ENCODE measurements around the gene HAGHL. TPM values are rescaled to one million over a fixed set of nuclear protein-coding genes. Genes with fewer than 3 reads are reported as not detected.

HAGHL gene
- total RNA-seq, 1 experiment from 2014 or later = 25.3 TPM

DNA sequence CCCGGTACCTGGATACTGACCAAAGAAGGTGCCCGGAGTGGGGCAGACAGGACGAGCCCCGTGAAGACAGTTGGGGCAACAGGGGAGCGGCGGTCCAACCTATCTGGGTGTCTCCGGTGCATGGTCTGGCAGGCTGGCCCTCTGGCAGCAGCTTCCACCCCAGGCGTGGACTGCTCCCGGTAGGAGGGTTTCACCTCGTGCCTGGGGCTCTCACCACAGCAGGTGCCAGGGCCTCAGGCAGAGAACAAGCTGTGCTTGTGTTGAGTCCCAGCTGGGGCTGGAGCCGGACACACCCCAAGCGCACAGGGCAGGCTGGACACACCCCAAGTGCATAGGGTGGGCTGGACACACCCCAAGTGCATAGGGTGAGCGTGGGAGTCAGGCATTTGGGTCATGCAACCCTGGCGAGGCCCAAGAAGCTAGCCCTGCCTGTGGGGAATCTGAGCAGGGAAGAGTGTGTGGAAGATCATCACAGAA, 19.8 kb upstream of the HAGHL start:
- no peak for DNase-seq (ENCODE audit: low spot score)

DNA sequence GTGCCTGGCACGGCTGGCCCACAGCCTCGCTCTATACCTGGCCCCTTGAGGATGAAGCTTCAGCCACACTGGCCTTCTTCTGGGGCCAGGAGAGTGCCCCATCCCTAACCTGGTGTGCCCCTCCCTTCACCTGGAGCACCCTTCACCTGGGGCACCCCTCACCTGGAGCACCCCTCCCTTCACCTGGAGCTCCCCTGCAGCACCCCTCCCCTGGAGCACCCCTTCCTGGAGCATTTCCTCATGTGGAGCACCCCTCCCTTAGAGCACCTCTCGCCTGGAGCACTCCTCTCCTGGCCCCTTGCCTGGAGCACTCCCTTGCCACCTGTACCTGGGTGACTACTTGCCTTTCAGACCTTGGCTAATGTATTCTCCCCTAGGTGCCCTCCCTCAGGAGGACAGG, 18.9 kb upstream of the HAGHL start:
- no peak for DNase-seq (ENCODE audit: low spot score)

DNA sequence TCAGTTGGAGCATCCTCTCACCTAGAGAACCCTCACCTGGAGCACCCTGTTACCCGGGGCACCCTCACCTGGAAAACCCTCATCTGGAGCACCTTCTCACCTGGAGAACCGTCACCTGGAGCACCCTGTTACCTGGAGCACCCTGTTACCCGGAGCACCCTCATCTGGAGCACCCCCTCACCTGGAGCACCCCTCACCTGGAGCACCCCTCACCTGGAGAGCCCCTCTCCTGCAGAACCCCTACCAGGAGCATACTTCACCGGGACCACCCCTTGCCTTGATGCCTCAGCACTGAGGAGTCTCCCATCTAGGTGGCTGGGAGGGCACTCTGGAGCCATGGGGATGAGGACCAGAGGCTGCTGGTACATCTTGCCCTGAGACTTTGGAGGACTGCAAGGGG, 17.9 kb upstream of the HAGHL start:
- DNase-seq (ENCODE audit: low spot score) = no peak

DNA sequence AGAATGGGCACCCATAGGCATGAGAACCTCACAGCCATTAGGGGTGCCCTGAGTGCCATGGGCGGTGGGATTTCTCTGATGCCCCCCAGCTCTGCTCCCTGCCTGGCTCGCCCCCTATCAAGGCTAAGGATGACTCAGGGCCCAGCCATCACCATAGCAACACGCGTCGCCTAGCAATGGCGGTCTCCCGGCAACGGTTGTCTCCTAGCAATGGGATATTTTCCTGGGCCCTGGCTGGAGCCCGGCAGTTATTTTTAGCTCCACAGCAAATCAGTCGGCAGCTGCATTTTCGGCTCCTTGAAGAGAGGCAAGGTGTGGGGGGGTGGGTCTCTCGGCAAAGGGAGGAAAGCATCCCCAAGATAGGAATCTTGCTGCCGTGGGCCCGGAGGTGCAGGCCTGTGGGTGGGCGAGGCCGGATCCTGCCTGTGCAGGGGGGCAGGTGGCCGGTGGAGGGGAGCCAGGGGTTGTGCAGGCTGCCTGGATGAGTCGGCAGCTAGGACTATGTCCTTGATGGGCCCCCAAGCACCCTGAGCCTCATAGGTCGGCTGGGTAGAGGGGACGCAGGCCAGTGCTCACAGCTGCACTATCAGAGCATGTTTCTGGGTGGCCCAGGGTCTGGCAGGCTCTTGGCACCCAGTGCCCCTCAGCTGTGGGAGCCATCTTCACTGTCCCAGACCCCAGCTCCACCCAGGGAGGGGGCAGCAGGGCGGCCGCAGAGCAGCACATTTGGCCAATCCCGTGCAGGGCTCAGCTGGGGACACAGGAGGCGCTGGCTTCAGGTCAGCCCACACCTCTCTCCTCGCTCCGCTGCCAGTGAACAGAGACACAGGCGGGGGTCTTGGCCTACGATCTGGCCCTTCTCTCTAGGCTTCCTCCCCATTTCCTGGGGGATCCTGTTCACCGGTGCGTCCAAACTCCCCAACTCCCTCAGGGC, 17.1 kb upstream of the HAGHL start:
- DNase-seq (ENCODE audit: low spot score) = peak; percentile 92

DNA sequence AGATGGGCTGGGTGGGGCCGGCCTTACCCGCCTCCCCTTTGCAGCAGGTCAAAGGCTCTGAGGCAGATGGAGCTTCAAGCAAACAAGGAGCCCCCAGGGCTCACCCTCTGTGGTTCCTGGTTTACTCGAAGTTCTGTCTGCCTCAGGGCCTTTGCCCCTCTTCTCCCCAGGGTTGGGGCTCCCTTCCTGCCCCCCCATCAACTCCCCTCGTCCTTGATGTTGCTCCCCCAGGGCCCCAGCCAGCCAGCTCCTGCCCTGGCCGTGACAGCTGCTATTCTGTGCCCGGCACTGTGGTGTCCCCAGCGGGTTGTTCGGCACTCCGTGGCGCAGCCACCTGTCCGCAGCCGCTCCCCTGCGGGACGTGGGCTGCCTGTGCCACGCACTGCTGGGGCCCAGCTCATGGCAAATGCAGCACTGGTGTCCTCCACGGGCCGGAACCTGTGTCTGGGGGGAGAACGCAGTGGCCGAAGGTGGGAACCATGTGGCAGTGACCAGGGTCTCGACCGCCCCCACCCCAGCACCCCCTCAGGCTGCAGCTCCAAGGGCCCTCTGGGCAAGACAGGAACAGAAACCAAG, 16.3 kb upstream of the HAGHL start:
- DNase-seq (ENCODE audit: low spot score) = no peak

DNA sequence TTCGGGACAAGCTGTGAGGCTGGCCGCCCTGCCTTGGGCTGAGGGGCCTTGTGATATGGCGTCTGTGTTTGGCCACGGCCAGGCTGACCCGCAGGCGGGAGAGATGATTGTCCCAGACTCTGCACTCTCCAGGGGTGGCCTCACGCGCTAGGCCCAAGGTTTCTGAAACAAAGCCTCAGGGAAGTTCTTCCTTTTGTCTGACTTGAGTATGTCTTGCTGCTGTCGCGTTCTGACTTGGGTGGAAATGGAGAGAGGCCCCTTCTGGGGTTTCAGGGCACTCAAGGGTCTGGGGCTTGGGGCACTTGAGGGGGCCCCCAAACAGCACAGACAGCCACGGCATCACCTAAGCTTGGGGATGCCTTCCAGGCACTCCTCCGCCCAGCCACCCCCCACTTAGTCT, 15.8 kb upstream of the HAGHL start:
- DNase-seq (ENCODE audit: low spot score) = no peak

DNA sequence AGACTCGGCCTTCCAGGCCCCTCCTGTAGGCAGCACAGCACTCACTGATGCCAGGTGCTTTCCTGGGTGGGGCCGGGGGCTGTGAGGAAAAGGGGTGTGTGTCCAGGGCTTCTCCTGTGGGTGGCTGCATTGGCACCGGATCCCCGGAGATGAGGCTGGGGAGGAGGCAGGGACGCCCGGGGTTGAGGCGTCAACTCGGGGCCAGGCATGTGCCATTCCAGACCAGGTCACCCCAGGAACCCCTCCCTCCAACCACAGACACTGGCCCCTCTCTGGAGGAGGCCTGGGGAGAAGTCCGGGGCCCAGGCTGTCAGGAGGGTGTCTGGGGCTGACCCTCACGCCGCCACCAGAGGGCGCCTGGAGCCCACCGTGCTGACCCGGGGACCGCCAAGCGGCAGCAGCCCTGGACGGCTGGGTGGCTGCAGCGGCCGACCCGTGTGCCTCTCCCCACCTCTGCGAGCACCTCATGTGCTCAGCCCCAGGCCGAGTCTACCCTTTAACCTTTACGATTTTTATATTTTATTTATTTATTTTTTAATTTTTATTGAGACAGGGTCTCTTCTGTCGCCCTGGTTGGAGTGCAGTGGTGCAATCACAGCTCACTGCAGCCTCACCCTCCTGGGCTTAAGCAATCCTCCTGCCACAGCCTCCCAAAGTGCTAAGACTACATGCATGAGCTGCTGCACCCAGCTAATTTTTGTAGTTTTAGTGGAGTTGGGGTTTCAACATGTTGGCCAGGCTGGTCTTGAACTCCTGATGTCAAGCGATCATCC, 15.2 kb upstream of the HAGHL start:
- peak; percentile 79 for DNase-seq (ENCODE audit: low spot score)

DNA sequence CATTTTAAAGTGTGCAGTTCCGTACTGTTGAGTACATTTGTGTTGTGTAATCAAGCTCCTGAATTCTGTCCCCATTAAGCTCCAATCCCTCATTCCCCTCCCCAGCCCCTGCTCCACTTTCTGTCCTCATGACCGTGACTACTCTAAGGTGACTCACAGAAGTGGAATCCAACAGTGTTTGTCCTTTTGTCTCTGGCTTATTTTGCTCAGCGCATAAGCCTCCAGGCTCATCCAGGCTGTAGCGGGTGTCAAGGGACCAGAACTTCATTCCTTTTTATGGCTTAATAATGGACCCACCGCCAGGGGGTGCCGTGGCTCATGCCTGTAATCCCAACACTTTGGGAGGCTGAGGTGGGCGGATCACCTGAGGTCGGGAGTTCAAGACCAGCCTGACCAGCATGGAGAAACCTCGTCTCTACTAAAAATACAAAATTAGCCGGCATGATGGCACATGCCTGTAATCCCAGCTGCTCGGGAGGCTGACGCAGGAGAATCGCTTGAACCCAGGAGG, 14.1 kb upstream of the HAGHL start:
- peak; percentile 99 for DNase-seq (ENCODE audit: low spot score)

DNA sequence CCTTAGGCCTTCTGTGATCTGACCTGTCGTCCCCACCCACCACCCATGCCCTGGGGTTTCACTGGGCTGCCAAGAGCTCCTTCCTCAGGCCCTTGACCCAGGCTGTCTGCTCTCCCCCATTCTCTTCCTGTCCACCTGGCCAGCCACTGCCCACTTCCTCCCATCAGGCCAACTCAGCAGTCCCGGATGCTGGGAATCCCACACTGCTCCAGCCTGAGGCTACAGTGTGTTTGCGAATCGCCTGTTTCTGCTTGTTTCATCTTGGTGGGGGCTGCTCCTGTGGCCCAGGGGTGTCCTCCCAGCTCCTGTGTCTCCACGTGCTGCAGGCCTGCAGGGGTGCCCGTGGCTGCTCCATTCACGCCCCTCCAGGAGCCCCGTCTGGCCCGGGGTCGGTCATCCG, 12.8 kb upstream of the HAGHL start:
- peak; percentile 65 for DNase-seq (ENCODE audit: low spot score)

DNA sequence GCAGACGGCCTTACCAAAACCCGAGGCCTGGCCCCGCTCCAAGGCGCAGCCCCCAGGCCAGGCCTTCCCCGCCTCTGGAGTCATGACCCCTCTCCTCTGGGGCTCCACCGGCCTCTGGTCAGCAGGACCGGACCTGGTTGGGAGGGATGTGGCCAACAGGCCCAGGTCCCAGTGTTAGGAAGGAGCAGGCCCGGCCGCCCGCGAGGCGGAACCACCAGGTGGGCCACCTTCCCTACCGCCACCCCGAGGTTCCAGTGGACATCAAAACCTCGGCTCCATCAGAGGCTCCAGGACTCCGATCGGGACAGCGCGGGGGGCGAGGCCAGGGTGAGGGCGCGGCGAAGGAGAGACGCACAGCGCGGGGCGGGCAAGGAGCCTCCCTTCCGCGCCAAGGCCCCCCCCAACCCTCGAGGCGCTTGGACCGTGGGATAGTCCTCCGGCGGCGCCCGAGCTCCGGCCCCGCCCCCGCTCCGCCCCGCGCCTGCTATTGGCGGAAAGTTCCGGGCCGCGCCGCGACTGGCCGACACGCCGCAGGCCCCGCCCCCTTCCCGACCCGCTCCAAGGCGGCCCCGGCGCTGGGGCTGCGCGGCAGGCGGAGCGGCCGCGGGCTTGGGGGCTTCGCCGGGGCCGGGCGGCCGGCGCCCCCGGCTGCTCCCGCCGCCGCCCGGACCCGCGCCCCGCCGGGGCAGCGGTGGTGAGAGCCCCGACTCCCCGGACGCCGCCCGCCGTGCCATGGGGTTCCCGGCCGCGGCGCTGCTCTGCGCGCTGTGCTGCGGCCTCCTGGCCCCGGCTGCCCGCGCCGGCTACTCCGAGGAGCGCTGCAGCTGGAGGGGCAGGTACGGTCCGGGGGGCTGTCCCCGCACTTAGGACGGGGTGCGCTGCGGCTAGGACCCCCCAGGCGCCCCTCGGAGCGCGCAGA, 12.1 kb upstream of the HAGHL start, which contains the start of gene METRN:
Gene METRN (plus strand): TSS at position 561 of the 919 bp plus-strand sequence. CDS start 172 bp downstream, at position 733.
- peak; percentile 79 for DNase-seq (ENCODE audit: low spot score)

DNA sequence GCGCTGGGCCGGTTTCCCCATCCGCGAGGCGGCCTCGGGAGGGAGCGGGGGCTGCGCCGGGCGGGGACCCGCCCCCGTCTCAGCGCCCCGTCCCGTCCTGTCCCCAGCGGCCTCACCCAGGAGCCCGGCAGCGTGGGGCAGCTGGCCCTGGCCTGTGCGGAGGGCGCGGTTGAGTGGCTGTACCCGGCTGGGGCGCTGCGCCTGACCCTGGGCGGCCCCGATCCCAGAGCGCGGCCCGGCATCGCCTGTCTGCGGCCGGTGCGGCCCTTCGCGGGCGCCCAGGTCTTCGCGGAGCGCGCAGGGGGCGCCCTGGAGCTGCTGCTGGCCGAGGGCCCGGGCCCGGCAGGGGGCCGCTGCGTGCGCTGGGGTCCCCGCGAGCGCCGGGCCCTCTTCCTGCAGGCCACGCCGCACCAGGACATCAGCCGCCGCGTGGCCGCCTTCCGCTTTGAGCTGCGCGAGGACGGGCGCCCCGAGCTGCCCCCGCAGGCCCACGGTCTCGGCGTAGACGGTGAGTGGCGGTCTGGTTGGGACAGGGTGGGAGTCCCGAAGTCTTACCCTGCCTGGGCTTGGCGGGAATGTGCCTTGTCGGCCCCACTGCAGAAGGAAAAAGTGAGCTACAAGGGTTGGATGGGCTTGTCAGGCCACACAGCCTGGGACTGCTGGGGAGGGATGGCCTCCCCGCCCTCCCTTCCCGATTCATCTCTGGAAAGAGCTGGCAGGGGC, 11.3 kb upstream of the HAGHL start:
- no peak for DNase-seq (ENCODE audit: low spot score)

DNA sequence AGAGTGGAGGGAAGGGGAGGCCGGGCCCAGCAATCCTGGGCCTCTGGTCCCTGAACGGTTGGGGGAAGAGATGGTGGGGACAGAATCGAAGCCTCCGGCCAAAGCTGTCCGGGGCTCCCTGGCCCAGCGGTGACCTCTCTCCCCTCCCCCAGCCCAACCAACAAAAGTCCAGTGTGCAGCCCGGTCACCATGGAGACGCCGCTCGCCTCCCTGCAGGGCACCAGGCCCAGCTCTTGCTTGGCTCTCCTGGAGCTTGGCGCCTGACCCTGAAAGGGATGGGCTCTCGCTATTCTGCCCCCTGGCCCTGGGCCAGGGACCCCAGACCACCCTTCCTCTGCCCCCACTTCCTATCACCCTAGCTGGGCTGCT, 10.7 kb upstream of the HAGHL start:
- DNase-seq (ENCODE audit: low spot score) = no peak

DNA sequence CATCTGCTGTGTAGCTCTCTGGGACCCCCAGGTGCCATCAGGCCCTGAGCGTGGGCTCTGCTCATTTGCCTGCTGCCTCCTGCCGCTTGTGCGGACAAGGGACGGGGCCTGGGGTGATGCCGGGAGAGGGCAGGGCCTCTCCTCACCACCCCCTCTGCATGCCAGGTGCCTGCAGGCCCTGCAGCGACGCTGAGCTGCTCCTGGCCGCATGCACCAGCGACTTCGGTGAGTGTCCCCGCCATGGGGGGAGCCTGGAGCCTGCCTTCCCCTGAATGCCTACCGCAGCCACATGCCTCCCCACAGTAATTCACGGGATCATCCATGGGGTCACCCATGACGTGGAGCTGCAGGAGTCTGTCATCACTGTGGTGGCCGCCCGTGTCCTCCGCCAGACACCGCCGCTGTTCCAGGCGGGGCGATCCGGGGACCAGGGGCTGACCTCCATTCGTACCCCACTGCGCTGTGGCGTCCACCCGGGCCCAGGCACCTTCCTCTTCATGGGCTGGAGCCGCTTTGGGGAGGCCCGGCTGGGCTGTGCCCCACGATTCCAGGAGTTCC, 10.1 kb upstream of the HAGHL start:
- no peak for DNase-seq (ENCODE audit: low spot score)

DNA sequence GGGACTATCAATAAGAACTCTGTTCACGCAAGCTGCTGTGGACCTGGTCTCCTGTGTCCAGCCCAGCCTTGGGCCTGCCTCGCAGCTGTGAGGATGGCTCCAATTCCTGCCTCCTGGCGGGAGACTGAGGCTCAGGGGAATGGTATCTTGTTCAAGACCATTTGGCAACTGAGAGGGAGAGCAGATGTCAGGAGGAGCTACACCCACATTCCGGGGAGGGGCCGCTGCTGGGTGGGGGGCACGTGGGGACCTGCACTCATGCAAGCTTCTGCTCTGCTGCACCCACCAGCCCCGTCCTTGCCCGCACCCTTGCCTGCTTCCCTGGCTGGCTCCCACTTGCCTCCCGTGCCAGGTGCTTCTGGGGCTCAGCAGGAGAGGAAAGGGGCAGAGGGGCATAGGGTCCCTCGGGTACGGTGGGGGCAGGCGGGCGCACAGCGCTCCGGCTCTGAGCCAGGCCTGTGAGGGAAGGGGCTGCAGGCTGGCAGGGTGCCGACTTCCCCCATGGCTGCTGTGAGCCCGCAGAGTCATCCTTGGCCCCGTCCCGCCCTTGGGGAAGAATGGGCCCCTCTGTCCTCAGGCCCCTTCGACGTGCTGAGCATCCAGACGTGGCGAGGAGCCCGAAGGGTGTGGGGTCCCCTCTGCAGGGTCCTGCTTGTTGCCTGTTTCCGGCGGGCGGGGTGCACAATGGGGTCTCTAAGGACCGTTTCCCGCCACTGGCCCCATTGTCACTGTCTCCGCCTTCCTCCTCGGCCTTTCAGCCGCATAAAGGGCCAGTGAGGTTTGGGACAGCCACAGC, 9.3 kb upstream of the HAGHL start:
- no peak for DNase-seq (ENCODE audit: low spot score)

DNA sequence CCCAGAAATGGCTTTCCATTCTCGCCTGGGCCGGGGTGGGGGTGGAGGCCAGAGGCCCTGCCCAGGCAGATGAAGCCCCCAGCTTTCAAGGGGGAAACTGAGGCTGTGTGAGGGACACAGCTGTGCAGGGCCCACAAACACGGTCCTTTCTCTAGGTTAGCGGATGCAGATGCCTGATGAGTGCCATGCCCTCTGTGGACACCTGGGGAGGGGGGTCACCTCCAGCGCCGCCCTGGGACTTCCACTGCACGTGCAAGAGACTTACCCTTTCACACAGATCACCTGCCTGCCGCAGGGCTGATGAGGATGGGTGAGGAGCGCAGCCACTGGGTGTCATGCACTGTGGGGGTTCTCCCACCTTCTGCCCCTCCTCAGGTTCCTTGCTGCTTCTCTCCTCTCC, 8.5 kb upstream of the HAGHL start:
- DNase-seq (ENCODE audit: low spot score) = no peak

DNA sequence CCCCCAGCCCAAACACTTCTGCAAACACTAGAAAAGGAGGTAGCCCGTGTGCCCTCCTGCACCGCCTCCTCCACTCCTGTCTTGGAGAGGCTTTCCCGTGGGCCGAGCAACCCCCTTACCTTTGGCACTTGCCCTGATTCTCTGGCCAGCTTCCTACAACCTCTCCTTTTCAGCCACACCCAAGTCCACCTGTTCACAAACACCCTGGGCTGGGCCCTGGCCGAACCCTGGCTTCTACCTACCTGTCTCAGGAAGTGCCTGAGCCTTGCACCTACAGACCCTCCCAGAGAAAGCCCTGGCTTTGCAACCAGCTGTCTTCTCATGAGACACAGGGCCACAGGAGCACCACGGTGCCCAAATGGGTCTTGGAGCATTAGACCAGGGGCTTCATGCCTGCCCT, 8.0 kb upstream of the HAGHL start:
- DNase-seq (ENCODE audit: low spot score) = no peak

DNA sequence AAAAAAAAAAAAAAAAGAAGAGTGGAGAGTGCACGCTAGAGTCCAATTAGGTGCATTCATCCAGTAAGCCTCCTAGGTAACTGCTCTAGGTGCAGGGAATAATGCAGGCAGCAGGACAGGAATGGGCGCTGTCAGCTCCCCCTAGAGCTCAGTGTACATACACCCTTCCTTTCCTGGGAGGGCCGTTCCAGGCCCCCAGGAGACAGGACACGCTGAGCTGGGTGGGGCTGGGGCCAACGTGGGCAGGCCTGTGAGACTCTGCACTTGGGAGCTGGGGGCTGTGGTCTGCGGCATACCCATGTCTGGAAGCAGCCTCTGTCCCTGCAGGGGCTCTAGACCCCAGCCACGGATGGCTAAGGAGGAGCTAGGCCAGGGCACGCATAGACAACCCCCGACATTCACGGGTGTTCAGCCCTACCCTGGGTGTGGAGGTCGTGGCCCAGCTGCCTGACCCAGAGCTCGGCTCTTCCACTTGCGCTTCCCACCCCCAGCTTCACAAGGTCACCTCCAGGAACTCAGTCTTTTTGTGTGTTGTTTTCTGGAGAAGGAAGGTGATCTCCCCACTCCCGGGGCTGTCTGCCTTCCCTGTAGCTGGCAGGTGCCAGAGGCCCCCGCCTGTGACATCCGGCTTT, 7.0 kb upstream of the HAGHL start:
- DNase-seq (ENCODE audit: low spot score) = peak; percentile 61

DNA sequence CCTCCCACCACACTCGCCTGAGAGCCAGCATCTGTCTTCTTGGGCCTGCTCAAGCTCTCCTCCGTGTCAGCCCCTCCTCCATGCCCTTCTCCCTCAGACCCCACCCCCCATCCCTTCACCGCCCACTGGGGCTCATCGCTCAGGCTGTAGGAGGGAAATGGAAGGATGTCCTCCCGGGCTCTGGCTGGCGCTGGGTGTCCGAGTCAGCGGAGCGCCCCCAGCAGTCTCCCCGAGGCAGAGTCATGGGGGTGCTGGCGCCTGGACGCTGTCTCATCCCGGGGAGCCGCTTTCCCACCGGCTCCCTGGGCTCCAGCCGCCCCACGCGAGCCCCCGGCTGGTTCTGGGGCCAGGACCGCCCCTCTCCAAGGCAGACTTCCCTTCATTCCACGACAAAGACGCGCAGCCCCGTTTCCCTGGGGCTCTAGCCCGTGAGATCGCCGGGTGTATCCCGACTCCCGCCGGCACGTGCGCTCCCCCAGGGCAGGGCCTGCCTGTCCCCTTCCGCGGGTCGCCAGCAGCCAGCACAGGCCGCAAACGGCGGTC, 6.4 kb upstream of the HAGHL start:
- DNase-seq (ENCODE audit: low spot score) = peak; percentile 74

Measured in A172 (cell line).